CD4-positive, alpha-beta T cell treated with Interleukin-6 at 100 ng/mL for 8 hours (primary cell): ENCODE measurements around the gene SNN.

Source experiments
- DNase-seq: peaks from one replicate; pipeline ENCODE4 v3.0.0-alpha.2; 2020; ENCODE audit warnings: mixed read lengths, low spot score

SNN gene

GRCh38 chr16:11699234-11699894 is 31.1 kb downstream of the SNN start:
- no peak for DNase-seq

- no peak for DNase-seq
Observed at GRCh38 chr16:11700264-11701029, 32.2 kb downstream of the SNN start.

- no peak for DNase-seq
Observed at GRCh38 chr16:11705311-11706025, 37.2 kb downstream of the SNN start.

- DNase-seq = no peak
Observed at GRCh38 chr16:11706180-11706742, 38.0 kb downstream of the SNN start.

GRCh38 chr16:11707679-11708197 is 39.5 kb downstream of the SNN start:
- DNase-seq = no peak

GRCh38 chr16:11708421-11708820 is 40.2 kb downstream of the SNN start:
- DNase-seq = no peak

- DNase-seq = no peak
Observed at GRCh38 chr16:11711662-11712061, 43.4 kb downstream of the SNN start.

- no peak for DNase-seq
Observed at GRCh38 chr16:11712122-11712521, 43.9 kb downstream of the SNN start.

- DNase-seq = no peak
Observed at GRCh38 chr16:11715246-11715947, 47.1 kb downstream of the SNN start.

- no peak for DNase-seq
Observed at GRCh38 chr16:11716336-11716735, 48.1 kb downstream of the SNN start.

- no peak for DNase-seq
Observed at GRCh38 chr16:11717811-11718210, 49.6 kb downstream of the SNN start.

- no peak for DNase-seq
Observed at GRCh38 chr16:11719171-11719570, 50.9 kb downstream of the SNN start.

- DNase-seq = no peak
Observed at GRCh38 chr16:11719762-11720161, 51.5 kb downstream of the SNN start.

- no peak for DNase-seq
Observed at GRCh38 chr16:11721781-11722467, 53.7 kb downstream of the SNN start.

GRCh38 chr16:11722468-11722808 is 54.2 kb downstream of the SNN start:
- DNase-seq = no peak

- no peak for DNase-seq
Observed at GRCh38 chr16:11725457-11725856, 57.2 kb downstream of the SNN start.

GRCh38 chr16:11726008-11726407 is 57.8 kb downstream of the SNN start:
- no peak for DNase-seq

GRCh38 chr16:11727796-11728543 is 59.7 kb downstream of the SNN start:
- DNase-seq = no peak
